NCI-H1417 treated with DMSO at 0.1 percent for 48 hours (cell line): ENCODE measurements around the gene PARP3.

Experiments
- DNase-seq: peaks from one replicate; lab custom pipeline; 2025; lab: John Stamatoyannopoulos, UW

Gene PARP3

DNA sequence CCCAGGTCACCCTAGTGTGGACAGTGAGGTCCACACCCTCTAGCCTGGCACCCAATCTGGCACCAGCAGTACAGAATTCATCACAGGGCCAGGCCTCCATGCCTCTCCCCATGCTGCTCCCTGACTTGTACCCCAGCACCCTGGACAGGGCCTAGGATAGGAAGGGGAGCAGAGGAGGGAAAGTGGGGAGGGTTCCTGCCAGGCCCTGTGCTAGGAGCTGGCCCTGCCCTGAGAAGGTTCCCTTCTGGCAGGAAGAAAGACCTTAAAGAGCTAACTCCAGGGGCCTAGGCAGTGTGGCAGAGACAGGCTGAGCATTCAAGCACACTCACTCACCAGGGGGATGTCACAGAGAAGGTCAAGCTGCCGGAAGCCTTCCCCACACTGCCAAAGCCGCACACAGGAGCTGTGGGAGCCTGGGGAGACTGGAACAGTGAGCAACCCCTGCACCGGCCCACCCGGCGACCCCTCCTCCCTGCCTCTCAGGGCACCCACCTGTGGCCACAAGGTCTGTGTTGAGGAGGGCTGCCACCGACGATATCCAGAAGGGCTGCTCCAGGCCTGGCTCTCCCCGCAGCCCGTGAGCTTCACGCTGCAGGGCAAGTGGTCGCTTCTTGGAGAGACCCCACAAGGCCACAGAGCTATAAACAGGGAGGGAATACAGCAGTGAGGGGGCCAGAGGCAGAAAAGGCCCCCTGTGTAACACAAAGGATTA is 7.9 kb upstream of the PARP3 start:
- no peak for DNase-seq

DNA sequence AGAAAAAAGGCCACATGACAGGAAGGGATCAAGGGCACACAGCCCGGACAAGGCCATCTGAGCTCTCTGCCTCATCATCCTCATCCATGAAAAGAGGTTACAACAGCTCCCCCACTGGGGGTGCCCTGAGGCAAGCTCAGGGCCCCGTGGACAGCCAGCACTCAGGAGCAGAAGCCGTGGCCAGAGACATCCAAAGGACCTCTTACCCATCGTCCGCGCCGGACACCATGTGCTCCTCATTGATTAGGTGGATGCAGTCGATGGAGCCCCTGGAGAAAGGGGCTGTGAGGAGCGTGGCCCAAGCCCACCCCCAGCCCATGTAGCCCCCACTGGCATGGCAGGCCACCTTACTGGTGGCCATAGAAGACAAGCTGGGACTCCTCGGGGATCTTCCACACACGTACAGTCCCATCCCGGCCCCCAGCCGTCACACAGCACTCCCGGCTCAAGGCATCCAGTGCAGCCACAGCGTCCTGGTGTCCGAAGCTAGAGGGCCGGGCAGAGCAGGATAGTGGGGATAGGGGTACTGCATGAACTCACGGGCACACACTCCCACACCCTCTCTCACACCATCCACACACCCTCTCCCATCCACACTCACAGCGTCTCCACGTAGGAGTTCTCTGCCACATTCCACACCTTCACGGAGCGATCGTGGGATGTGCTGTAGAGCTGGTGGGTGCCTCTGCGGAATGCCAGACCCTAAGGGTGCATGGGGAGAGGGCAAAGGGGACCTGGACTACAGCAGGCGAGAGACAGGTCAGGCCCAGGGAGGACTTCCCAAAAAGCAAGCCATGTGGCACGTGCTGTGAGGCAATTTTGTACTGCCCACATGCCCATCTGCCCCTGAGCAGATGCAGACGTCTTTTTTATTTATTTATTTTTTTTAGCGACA is 6.9 kb upstream of the PARP3 start:
- no peak for DNase-seq

DNA sequence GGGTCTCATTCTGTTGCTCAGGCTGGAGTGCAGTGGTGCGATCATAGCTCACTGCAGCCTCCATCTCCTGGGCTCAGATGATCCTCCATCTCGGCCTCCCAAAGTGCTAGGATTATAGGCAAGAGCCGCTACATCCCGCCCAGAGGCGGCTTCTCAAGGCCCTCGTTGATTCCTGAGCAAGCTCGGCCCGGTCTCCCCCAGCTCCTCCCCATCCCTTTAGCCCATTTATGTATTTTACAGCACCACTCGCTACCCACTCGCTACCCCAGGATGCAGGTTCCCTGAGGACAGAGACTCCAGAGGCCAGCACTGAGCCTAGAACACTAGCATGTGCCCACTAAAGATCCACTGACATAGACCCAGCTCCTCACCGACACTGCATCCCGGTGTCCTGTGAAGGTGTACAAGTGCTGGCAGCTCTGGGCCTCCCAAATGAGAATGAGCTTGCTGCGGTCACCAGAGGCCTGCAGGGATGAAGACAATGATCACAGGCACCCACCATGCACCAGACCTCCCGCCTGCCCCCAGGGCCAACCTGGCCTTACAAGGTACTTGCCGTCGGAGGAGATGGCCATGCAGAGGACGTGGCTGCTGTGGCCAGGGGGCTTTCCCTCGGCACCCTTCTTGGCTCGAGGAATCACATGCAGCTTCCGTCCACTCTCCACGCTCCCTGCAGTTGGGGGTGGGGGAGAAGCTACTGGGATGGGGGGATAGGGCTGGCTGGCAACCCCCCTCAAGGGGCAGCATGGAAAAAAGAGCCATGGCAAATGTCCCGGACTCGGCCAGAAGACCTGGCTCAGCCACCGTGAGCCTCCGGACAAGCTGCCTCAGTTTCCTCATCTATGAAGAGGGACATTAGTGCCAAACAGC is 6.0 kb upstream of the PARP3 start:
- no peak for DNase-seq

DNA sequence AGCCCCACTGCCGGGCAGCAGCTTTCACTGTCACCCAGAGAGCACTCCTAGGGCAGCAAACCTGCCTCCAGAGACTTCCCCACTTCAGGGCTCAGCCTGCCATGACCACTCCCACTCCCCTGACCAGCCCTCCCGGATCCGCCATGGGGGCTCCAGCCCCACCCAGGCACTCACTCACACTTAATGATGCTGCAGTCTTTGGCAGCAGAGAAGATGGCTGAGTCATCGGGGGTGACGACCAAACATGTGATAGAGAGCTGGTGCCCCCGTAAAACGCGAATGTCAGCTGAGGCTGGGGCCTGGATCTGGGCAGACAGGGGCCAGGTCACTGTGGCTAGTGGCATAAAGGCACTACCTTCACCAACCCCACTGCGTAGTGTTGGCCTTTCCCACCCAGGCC is 5.1 kb upstream of the PARP3 start:
- no peak for DNase-seq

DNA sequence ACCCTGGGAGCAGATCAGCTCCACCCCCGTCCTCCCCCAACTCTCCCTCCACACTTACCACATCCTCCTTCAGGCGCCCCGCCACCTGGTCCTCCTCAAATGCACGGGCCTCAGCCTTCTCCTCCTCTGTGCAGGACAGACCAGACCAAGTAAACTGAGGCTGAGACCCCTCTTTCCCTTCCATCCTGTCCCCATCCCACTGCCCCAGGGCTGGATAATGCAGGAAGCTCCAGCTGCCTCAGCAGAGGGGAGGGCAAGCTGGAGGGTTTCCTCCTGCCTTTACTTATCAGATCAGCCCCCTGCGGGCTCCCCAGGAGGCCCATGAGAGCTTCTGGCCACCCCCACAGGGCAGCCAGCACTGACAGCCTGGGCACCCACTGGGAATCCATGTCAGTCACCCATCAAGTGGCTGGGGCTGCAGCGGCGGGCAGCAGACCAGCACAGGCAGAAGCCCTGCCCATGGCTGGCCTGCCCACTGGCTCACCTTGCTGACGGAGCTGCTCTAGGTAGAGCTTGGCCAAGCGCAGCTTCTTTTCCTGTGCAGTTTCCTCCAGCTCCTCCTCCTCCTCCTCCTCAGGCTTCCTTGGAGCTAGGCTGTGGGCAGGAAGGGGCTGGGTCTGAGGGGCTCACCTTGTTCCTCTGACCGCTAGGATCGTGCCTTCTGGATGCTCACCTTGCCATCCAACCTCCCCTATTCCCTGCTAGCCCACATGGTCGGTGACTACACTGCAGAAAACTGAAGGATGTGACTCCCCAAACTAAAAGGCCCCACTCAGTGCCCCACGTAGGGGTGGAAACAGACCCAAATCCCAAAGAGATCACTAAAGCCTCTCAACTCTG is 4.3 kb upstream of the PARP3 start:
- no peak for DNase-seq

DNA sequence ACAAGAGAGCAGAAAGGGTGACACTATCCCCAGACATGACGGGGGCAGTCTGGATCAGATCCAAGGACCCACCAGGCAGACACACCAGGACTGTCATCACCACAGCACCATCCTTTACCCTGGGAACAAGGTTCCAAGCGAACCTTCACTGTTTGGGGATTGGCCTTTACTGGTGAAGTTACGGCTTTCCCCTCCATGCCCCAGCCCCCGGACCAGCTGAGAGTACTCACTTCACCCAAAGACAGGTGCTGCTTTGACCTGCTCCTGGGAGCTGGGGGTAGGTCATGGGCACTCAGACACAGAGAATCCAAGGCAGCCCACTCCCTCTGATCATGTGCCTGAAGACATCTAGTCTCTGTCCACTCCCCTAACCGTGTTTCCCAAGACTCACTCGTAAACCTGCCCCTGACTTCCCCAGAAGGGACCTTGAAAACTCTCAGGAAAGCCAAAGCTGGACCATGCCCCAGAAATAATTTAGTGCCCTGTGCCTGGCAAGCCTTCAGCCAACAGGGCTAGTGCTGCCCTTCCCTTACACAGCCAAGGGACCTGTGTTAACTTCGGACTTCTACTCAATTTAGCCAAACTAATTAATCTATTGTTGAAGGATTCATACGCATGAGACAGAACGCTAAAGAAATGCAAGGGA is 3.3 kb upstream of the PARP3 start:
- DNase-seq = no peak

GRCh38 chr3:51940648-51941462 is 1.3 kb upstream of the PARP3 start:
- no peak for DNase-seq

DNA sequence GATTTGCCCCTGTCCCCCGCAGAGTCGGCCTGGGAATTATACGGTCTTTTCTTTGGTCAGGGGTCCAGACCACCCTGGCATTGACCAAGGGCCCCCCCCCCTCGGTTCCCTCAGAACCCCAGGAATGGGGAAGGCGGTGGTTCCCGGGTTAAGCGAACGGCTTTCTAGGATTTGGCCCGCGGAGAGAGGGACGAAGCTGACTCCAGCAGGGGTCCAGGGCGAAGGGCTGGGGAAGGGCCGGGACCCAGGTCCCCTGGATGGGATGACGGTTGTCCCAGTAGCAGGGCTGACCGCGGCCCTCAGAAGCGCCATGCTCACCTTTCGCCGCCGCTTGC is 733 bp upstream of the PARP3 start:
- DNase-seq = no peak

GRCh38 chr3:51942603-51943450 is 664 bp downstream of the PARP3 start:
- no peak for DNase-seq

DNA sequence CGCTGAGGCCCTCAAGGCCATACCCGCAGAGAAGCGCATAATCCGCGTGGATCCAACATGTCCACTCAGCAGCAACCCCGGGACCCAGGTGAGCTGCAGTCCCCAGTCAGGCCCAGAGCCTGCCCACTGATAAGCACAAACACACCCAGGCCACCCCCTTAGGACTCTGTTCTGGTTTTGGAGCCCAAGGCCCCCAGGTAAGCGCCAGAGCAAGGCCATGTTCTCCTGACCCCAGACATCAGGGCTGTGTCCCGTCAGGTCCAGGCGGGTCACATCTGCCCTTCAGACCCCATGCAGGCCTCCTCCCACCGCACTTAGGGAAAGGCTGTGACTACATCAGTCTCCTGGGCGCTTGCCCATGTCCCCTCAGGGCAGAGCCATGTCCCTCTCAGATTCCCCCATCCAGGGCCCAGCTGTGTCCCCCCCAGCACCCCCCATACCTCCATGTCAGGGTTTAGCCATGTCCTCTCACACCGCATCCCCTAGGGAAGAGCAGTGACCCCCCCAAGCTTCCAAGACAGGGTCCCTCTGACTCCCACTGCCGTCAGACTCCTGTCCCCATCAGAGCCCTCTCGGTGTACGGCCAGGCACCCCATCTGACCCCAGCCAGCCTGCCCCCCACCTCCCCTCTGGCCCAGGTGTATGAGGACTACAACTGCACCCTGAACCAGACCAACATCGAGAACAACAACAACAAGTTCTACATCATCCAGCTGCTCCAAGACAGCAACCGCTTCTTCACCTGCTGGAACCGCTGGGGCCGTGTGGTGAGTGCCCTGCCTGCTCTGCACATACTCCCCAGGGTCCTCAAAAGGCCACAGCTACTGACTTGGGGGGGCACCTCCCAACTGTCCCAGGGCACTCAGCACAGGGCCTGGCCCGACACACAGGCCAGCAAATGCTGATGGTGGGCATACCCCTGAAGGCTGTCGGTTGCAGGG is 1.6 kb downstream of the PARP3 start:
- DNase-seq = no peak

- DNase-seq = no peak
Measured at GRCh38 chr3:51944451-51945021, 2.4 kb downstream of the PARP3 start.

DNA sequence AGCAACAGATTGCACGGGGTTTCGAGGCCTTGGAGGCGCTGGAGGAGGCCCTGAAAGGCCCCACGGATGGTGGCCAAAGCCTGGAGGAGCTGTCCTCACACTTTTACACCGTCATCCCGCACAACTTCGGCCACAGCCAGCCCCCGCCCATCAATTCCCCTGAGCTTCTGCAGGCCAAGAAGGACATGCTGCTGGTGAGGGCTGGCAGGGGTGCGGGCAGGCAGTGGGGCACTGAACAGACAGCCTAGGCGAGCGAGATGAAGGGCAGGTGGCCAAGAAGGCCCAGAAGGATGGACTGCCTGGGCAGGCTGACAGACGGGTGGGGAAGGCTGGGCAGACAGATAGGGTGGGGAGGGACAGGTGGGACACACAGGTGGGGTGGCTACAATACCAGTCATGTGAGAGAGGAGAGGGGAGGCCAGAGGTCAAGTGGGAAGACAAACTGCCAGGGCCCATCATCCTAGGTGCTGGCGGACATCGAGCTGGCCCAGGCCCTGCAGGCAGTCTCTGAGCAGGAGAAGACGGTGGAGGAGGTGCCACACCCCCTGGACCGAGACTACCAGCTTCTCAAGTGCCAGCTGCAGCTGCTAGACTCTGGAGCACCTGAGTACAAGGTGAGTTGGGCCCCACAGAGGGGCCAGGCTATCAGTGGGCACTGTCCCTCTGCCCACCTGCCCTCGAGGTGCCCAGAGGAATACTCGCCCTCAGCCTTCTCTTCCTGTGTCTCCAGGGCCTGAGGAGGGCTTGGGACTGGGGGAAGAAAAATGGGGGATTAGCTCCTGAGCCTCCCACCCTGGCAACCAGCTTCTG is 3.1 kb downstream of the PARP3 start:
- DNase-seq = no peak

GRCh38 chr3:51945926-51946705 is 4.0 kb downstream of the PARP3 start:
- no peak for DNase-seq

DNA sequence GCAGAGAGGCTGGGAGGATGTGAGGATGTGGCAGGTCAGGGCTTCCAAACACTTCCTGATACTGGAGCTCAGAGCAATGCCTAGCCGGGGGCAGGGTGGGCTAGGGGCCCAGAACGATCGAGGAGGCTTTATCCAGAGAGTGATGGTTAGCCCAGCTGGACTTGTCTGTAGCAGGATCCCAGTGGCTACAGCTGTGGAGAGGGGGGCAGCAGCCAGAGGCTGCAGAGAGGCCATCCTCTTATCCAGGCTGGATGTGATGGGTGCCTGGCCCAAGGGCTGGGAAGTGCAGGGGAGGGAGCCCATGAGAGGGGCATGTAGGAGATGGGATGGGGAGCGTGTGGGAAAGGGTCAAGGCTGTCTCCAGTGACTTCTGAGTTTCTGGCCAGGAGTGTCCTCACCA is 4.6 kb downstream of the PARP3 start:
- no peak for DNase-seq

- no peak for DNase-seq
Measured at GRCh38 chr3:51947215-51947900, 5.2 kb downstream of the PARP3 start.
